ENCODE measurements around the gene SNTA1.

GRCh38 chr20:33423141-33423834, 20.3 kb downstream of the SNTA1 start:
- TF ChIP-seq CTCF (conservative IDR thresholded peaks at IDR 0.05; ENCODE audit: low read length) (no peak), EZH2phosphoT487 (IDR thresholded peaks at IDR 0.05; ENCODE audit: borderline replicate concordance, low read depth, low read length) (no peak)

Data from OCI-LY7 (cell line).